Choroid plexus epithelial cell (primary cell): ENCODE measurements around the gene RPL19.

Experiments used
- DNase-seq: peaks from one replicate; pipeline ENCODE4 v3.0.0-alpha.2; 2010; ENCODE audit warnings: low read depth
- H3K4me3 ChIP-seq: 2 replicates; pipeline ENCODE4 v1.5.1; 2011; ENCODE audit warnings: low read depth, mild to moderate bottlenecking, control low read depth, low read length, moderate library complexity
- CTCF ChIP-seq: conservative IDR thresholded peaks from 2 replicates; pipeline ENCODE4 v1.5.1; 2011; ENCODE audit warnings: low read depth, mild to moderate bottlenecking, control low read depth, inconsistent platforms, low read length, moderate library complexity

Gene RPL19

GRCh38 chr17:39236450-39236927 lies 36.4 kb downstream of the RPL19 start:
- H3K4me3 ChIP-seq: no peak overlapping the region
- no peak for TF ChIP-seq CTCF
- DNase-seq: no peak

DNA sequence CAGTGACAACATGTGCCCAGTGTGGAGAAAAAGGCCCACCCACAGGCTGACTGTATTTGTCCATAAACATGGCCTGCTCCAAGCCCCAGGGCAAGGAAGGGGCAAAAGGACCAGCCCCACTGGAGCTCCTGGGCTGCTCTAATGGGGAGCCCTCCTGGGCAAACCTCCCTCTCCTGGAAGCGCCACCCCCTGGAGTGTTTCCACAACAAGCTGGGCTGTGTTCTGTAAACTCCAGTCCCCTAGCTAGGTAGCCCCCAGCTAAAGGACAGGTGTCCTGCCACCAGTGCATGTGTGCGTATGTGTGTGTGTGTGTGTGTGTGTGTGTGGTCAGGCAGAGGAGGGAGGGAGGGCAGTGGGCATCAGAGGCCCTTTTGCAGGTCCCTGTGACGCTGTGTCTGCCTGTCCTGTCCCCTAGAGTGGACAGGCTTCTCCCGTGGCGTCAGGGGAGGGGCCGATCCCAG lies 36.9 kb downstream of the RPL19 start:
- no peak overlapping the region for H3K4me3 ChIP-seq
- no peak for TF ChIP-seq CTCF
- DNase-seq: no peak

DNA sequence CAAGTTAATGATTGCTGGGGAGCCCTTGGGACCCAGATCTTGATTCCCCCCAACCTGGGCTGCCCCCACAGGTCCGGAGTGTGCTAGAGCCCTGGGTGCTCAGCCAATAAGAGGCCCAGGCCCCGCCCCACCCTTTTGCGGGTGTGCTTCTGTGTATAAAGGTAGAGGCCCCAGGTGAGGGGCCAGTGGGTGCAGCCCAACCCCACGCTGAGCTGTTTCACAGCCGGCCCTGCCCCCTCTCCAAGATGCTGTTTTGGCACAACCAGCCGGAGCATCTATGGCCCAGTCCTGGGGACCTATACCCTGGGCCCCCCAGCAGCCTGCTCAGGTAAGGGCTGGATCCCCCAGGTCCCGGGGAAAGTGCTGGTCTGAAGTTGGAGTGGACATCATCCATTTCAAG lies 37.5 kb downstream of the RPL19 start:
- no peak for DNase-seq
- TF ChIP-seq CTCF: no peak

GRCh38 chr17:39238311-39238972 lies 38.4 kb downstream of the RPL19 start:
- TF ChIP-seq CTCF: no peak
- no peak overlapping the region for H3K4me3 ChIP-seq
- no peak for DNase-seq

More for the DNA sequence above, 37.5 kb downstream of the RPL19 start:
- H3K4me3 ChIP-seq: no peak overlapping the region

GRCh38 chr17:39239640-39240314 lies 39.7 kb downstream of the RPL19 start:
- peak; percentile 26 for DNase-seq

DNA sequence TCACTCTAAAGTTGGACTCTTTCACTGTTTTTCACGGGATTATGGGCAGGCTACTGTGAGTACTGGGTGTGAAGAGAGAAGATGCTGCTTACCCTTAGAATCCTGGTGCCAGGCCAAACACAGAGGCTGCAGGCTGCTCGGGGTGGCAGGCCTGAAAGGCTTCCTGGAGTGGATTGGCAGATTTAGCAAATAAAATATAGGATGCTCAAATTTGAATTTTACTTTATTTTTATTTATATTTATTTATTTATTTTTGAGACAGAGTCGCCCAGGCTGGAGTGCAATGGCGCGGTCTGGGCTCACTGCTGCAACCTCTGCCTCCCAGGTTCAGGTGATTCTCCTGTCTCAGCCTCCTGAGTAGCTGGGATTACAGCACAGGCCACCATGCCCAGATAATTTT lies 40.5 kb downstream of the RPL19 start:
- no peak overlapping the region for H3K4me3 ChIP-seq
- DNase-seq: no peak
- no peak for TF ChIP-seq CTCF

More at GRCh38 chr17:39239640-39240314, 39.7 kb downstream of the RPL19 start:
- TF ChIP-seq CTCF: peak; percentile 73
- H3K4me3 ChIP-seq: no peak overlapping the region
